HepG2 (cell line): Measurements from ENCODE around the gene NFATC2. TPM values are rescaled to one million over a fixed set of nuclear protein-coding genes. Genes with fewer than 3 reads are reported as not detected.

ENCODE experiments used
- ESRRA ChIP-seq: sonication (generic); formaldehyde crosslinking; IDR thresholded peaks from 2 replicates; pipeline ENCODE4 v1.5.1; 2020; ENCODE audit warnings: mild to moderate bottlenecking, low read depth, missing genetic modification reagents
- ETV5 ChIP-seq: IDR thresholded peaks from 2 replicates; pipeline ENCODE4 v1.6.1; 2018; ENCODE audit warnings: missing biosample characterization, missing genetic modification reagents, inconsistent platforms, borderline replicate concordance
- HNRNPK ChIP-seq: fragments of 200-400 bp; formaldehyde crosslinking; IDR thresholded peaks from 2 replicates; pipeline ENCODE4 v1.6.1; 2018; ENCODE audit warnings: low read length, low read depth, moderate library complexity, mild to moderate bottlenecking; ENCODE audit not compliant: poor library complexity, severe bottlenecking
- MTF2 ChIP-seq: sonication (generic); formaldehyde crosslinking; IDR thresholded peaks from 2 replicates; pipeline ENCODE4 v1.5.0; 2020; ENCODE audit warnings: missing genetic modification reagents, borderline replicate concordance
- PHB2 ChIP-seq: fragments of 450-650 bp; IDR thresholded peaks from 2 replicates; pipeline ENCODE4 v1.6.1; 2018; ENCODE audit not compliant: partially characterized antibody
- RBFOX2 ChIP-seq: fragments of 200-400 bp; formaldehyde crosslinking; IDR thresholded peaks from 2 replicates; pipeline ENCODE4 v1.6.1; 2017; ENCODE audit warnings: low read depth, mild to moderate bottlenecking, low read length
- ZFP36 ChIP-seq: fragments of 150-350 bp; IDR thresholded peaks from 2 replicates; pipeline ENCODE4 v1.6.1; 2018; ENCODE audit warnings: borderline replicate concordance, low read length, low read depth; ENCODE audit not compliant: partially characterized antibody
- ZFYVE20 ChIP-seq: sonication (generic); formaldehyde crosslinking; IDR thresholded peaks from 2 replicates; pipeline ENCODE4 v1.8.0; 2023; ENCODE audit warnings: low read depth, mild to moderate bottlenecking, moderate library complexity, missing genetic modification reagents, borderline replicate concordance
- ZNF143 ChIP-seq: sonication (generic); formaldehyde crosslinking; IDR thresholded peaks from 2 replicates; pipeline ENCODE4 v1.4.0; 2020; ENCODE audit warnings: missing genetic modification reagents
- ZNF432 ChIP-seq: sonication (generic); formaldehyde crosslinking; IDR thresholded peaks from 2 replicates; pipeline ENCODE4 v1.5.0; 2020; ENCODE audit warnings: missing genetic modification reagents, mild to moderate bottlenecking, borderline replicate concordance
- ZNF660 ChIP-seq: sonication (generic); formaldehyde crosslinking; IDR thresholded peaks from 2 replicates; pipeline ENCODE4 v1.5.1; 2020; ENCODE audit warnings: mild to moderate bottlenecking, low read depth, missing genetic modification reagents, borderline replicate concordance
- ZNF768 ChIP-seq: sonication (generic); formaldehyde crosslinking; IDR thresholded peaks from 2 replicates; pipeline ENCODE4 v1.4.0; 2020; ENCODE audit warnings: missing genetic modification reagents
- ZSCAN29 ChIP-seq: sonication (generic); formaldehyde crosslinking; conservative IDR thresholded peaks from 2 replicates; pipeline ENCODE4 v1.4.0; 2020; ENCODE audit warnings: mild to moderate bottlenecking, missing genetic modification reagents
- polyA plus RNA-seq, 8 experiments: library from polyadenylated mRNA; depleted of rRNA in 3 of 8; stranded (reverse) in 7 of 8; unstranded in 1 of 8; fragments of >200 nt; fragmentation: Illumina TruSeq in 4 of 8; extraction: Trizol in 4 of 8; gene quantifications; 2 replicates each; pipeline versions ENCODE4 v1.2.1 to v1.2.3, GENCODE V29; 2011 to 2016; ENCODE audit warnings: low read depth in 4 of 8, missing spikeins in 1 of 8, mixed read lengths in 1 of 8; ENCODE audit not compliant: insufficient read depth in 1 of 8
- total RNA-seq, 5 experiments: library from RNA; depleted of rRNA; stranded (reverse); fragments of >200 nt; fragmentation: Illumina TruSeq; extraction: Trizol; gene quantifications; 2 replicates each; pipeline ENCODE4 v1.2.3, GENCODE V29; 2016; ENCODE audit warnings: low read depth in 1 of 5
- TF ChIP-seq, protein P1 (sequence below): sonication (generic); formaldehyde crosslinking; conservative IDR thresholded peaks from 2 replicates; pipeline ENCODE4 v1.4.0; 2020; ENCODE audit warnings: missing genetic modification reagents
- TF ChIP-seq, protein P2 (sequence below): sonication (generic); formaldehyde crosslinking; IDR thresholded peaks from 2 replicates; pipeline ENCODE4 v1.5.0; 2020; ENCODE audit warnings: mild to moderate bottlenecking, missing genetic modification reagents, borderline replicate concordance
- TF ChIP-seq, protein P3 (sequence below): IDR thresholded peaks from 2 replicates; pipeline ENCODE4 v1.6.1; 2016; ENCODE audit warnings: mild to moderate bottlenecking, missing biosample characterization, missing genetic modification reagents
- TF ChIP-seq, protein P4 (sequence below): sonication (generic); formaldehyde crosslinking; IDR thresholded peaks from 2 replicates; pipeline ENCODE4 v1.5.1; 2020; ENCODE audit warnings: missing genetic modification reagents, mild to moderate bottlenecking, borderline replicate concordance
- TF ChIP-seq, protein P5 (sequence below): sonication (generic); formaldehyde crosslinking; IDR thresholded peaks from 2 replicates; pipeline ENCODE4; 2020; ENCODE audit warnings: missing genetic modification reagents, mild to moderate bottlenecking, borderline replicate concordance

Gene NFATC2
- total and polyA plus RNA-seq, 2 of the 13 experiments (the other 11 are each of a cell fraction or from before 2014, with no cell fraction given) = 1.9 to 3.3 TPM

DNA sequence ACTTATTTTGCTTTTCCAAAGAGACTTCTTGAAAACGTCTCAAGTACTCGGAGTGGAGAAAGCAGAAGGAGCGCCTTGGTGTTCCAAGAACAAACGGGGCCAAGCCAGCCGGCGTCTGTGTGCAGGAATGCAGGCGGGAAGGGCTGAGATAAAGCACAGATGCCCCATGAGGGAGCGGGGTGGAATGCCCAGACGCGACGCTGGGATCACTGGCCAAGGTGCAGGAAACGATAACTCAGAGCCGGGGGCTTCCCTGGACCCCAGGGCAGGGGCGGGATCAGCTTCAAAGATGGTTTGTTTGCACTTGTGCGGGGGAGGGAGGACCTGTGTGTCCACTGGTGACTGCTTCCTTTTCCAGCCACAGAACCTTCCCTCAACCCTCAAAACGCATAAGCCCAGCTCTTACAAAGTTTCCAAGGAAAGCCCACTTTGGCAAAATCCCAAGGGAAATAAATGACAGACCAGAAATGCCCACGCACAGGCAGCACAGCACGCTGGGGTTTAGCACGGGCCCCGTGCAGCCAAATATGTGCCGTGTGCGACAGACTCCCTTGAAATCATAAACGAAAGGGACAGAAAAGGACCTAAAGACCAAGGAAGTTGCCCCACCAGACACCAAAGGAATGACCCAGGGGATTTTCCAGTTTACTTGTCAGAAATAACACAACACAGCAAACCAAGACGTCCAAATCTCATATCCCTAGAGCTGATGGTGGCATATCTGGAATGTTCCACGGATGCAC lies 113.9 kb downstream of the NFATC2 start (continued):
- TF ChIP-seq, protein P1, sequence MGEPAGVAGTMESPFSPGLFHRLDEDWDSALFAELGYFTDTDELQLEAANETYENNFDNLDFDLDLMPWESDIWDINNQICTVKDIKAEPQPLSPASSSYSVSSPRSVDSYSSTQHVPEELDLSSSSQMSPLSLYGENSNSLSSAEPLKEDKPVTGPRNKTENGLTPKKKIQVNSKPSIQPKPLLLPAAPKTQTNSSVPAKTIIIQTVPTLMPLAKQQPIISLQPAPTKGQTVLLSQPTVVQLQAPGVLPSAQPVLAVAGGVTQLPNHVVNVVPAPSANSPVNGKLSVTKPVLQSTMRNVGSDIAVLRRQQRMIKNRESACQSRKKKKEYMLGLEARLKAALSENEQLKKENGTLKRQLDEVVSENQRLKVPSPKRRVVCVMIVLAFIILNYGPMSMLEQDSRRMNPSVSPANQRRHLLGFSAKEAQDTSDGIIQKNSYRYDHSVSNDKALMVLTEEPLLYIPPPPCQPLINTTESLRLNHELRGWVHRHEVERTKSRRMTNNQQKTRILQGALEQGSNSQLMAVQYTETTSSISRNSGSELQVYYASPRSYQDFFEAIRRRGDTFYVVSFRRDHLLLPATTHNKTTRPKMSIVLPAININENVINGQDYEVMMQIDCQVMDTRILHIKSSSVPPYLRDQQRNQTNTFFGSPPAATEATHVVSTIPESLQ (CRISPR knock-in tag) = no peak
- no peak for TF ChIP-seq ZFP36
- TF ChIP-seq RBFOX2 = no peak
- peak; percentile 69 for TF ChIP-seq ZNF768 (CRISPR knock-in tag)
- TF ChIP-seq ESRRA (CRISPR knock-in tag) = no peak
- no peak for TF ChIP-seq MTF2
- TF ChIP-seq ZNF432 (CRISPR knock-in tag) = no peak
- TF ChIP-seq ETV5 = peak; percentile 84; the same call in 1 of the 2 replicates
- no peak for TF ChIP-seq PHB2
- TF ChIP-seq ZNF143 (CRISPR knock-in tag) = no peak
- no peak for TF ChIP-seq HNRNPK
- TF ChIP-seq, protein P2, sequence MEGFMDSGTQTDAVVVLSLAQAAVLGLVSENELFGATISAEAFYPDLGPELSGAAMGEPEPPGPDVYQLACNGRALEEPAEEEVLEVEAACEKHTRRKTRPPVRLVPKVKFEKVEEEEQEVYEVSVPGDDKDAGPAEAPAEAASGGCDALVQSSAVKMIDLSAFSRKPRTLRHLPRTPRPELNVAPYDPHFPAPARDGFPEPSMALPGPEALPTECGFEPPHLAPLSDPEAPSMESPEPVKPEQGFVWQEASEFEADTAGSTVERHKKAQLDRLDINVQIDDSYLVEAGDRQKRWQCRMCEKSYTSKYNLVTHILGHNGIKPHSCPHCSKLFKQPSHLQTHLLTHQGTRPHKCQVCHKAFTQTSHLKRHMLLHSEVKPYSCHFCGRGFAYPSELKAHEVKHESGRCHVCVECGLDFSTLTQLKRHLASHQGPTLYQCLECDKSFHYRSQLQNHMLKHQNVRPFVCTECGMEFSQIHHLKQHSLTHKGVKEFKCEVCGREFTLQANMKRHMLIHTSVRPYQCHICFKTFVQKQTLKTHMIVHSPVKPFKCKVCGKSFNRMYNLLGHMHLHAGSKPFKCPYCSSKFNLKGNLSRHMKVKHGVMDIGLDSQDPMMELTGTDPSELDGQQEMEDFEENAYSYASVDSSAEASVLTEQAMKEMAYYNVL = no peak
- TF ChIP-seq, protein P3, sequence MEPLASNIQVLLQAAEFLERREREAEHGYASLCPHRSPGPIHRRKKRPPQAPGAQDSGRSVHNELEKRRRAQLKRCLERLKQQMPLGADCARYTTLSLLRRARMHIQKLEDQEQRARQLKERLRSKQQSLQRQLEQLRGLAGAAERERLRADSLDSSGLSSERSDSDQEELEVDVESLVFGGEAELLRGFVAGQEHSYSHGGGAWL (CRISPR knock-in tag) = no peak
- no peak for TF ChIP-seq ZFYVE20 (CRISPR knock-in tag)
- 0 out of 2 replicates have a peak, but pooled peaks have one; percentile 78 for TF ChIP-seq ZSCAN29
- TF ChIP-seq, protein P4, sequence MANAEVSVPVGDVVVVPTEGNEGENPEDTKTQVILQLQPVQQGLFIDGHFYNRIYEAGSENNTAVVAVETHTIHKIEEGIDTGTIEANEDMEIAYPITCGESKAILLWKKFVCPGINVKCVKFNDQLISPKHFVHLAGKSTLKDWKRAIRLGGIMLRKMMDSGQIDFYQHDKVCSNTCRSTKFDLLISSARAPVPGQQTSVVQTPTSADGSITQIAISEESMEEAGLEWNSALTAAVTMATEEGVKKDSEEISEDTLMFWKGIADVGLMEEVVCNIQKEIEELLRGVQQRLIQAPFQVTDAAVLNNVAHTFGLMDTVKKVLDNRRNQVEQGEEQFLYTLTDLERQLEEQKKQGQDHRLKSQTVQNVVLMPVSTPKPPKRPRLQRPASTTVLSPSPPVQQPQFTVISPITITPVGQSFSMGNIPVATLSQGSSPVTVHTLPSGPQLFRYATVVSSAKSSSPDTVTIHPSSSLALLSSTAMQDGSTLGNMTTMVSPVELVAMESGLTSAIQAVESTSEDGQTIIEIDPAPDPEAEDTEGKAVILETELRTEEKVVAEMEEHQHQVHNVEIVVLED = peak; percentile 58
- no peak for TF ChIP-seq ZNF660 (CRISPR knock-in tag)
- TF ChIP-seq, protein P5, sequence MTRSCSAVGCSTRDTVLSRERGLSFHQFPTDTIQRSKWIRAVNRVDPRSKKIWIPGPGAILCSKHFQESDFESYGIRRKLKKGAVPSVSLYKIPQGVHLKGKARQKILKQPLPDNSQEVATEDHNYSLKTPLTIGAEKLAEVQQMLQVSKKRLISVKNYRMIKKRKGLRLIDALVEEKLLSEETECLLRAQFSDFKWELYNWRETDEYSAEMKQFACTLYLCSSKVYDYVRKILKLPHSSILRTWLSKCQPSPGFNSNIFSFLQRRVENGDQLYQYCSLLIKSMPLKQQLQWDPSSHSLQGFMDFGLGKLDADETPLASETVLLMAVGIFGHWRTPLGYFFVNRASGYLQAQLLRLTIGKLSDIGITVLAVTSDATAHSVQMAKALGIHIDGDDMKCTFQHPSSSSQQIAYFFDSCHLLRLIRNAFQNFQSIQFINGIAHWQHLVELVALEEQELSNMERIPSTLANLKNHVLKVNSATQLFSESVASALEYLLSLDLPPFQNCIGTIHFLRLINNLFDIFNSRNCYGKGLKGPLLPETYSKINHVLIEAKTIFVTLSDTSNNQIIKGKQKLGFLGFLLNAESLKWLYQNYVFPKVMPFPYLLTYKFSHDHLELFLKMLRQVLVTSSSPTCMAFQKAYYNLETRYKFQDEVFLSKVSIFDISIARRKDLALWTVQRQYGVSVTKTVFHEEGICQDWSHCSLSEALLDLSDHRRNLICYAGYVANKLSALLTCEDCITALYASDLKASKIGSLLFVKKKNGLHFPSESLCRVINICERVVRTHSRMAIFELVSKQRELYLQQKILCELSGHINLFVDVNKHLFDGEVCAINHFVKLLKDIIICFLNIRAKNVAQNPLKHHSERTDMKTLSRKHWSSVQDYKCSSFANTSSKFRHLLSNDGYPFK (CRISPR knock-in tag) = no peak
